IPS-20b (cell line): ENCODE data around the gene UBQLN4.
A peak's percentile ranks its signal among the peaks of the same experiment; 100 is the strongest.
"Not testable (repeated sequence)": the region's sequence is repeated elsewhere in the genome, so short reads cannot be mapped to it uniquely, and the experiment has no call there.

Experiments used
- H3K27ac ChIP-seq: one replicate; pipeline ENCODE4 v1.5.1; 2013; ENCODE audit warnings: low read length
- H3K27me3 ChIP-seq: 2 replicates; pipeline ENCODE4 v1.6.1; 2013; ENCODE audit warnings: mild to moderate bottlenecking, low read length, inconsistent platforms; ENCODE audit not compliant: insufficient read depth
- H3K36me3 ChIP-seq: 2 replicates; pipeline ENCODE4 v1.6.1; 2013; ENCODE audit warnings: low read depth, mild to moderate bottlenecking, inconsistent platforms, low read length, moderate library complexity; ENCODE audit not compliant: insufficient read depth
- H3K4me1 ChIP-seq: 2 replicates; pipeline ENCODE4 v1.6.1; 2013; ENCODE audit warnings: mild to moderate bottlenecking, control low read depth, inconsistent platforms, low read length, moderate library complexity; ENCODE audit not compliant: insufficient read depth
- H3K4me3 ChIP-seq: 2 replicates; pipeline ENCODE4 v1.5.1; 2013; ENCODE audit warnings: mild to moderate bottlenecking, low read length, inconsistent platforms
- H3K9ac ChIP-seq: 2 replicates; pipeline ENCODE4 v1.6.1; 2013; ENCODE audit warnings: low read depth, mild to moderate bottlenecking, inconsistent platforms, low read length, moderate library complexity
- H3K9me3 ChIP-seq: 2 replicates; pipeline ENCODE4 v1.6.1; 2013; ENCODE audit warnings: mild to moderate bottlenecking, low read depth, low read length, inconsistent platforms; ENCODE audit not compliant: insufficient read depth

Gene UBQLN4

DNA sequence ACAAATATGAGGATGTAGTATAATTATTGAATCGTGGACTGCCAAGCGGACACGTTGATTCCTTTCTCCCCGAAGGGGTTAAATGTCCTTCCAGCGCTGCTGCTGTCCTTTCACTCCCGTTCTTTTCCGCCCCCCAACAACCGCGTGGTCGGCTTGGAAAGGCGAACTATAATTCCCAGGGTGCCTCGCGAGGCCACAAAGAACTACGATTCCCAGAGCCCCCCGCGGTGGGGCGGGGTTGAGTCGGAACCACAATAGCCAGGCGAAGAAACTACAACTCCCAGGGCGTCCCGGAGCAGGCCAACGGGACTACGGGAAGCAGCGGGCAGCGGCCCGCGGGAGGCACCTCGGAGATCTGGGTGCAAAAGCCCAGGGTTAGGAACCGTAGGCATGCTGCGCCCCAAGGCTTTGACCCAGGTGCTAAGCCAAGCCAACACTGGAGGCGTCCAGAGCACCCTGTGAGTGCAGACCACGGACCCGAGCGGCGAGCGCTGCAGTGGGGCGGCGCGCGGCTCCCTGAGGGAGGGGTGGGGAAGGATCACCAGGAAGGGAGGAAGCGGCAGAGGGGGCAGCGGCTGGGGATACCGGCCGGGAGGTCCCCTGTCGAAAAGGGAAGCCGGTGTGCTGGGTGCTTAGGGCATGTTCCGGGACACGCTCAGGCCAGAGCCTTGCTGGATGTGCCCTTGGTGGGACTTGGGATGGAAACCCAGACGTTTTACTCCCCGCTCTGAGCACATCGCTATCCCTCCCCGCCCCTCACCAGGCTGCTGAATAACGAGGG is 1.1 kb upstream of the UBQLN4 start, which contains the start of gene LAMTOR2:
TSS of gene LAMTOR2 (plus strand) at position 283 of the 781 bp plus-strand sequence. CDS start at position 391, 108 bp downstream.
- H3K4me1 ChIP-seq, result no peaks in the 10 kb centered on the region
- H3K27ac ChIP-seq, result peak within 1 kb of the TSS; percentile 100
- H3K36me3 ChIP-seq, result peaks cover 21% of the 10 kb centered on the region
- peak within 1 kb of the TSS; percentile 99 for H3K4me3 ChIP-seq
- peak within 1 kb of the TSS; percentile 100 for H3K9ac ChIP-seq
- H3K9me3 ChIP-seq, result no peaks in the 10 kb centered on the region
- H3K27me3 ChIP-seq, result no peaks in the 10 kb centered on the region

DNA sequence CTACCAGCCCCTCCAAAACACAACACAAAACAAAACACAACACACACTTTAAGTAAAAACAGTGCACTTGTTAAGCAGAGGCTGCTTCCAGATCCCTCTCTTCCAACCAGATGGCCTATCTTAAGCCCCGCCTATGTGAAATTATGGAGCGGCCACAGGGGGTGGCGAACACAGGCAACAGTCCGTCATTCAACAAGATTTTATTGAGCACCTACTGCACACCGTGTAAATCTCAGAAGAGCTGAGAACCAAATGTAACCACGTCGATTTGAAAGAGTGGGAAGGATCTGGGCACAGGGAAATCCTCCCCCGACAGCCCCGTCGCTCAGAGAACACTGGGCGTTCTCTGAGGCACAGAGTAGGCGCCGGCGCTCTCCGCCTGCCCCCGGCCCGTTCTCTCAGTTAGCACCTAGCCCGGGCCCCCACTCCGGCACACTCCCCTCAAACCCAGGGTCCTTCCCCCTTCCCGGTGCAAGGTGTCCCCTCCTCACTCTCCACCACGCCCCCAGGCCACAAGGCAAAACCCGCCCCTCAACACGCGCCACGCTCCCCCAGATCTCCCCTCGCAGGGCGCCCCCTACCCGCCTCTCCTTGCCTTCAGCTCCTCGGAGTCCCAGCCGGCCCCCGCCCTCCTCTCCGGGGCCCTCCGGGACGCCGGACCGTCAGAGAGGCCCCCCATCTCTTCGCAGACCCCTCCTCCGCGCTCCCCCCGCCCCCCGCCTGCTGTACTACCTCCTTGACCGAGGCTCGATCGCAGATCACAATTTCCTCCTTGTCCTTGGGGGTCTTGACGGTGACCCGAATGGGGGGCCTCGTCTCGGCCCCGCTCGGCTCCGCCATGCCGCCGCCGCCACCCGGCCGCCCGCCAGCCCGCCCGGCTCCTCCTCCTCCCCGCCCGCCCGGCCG is 483 bp downstream of the UBQLN4 start:
- peak overlapping the region; percentile 67; the same call in 1 of the 2 replicates for H3K9ac ChIP-seq
- no peak overlapping the region for H3K27ac ChIP-seq
- peak overlapping the region; percentile 83 for H3K4me3 ChIP-seq
- H3K4me1 ChIP-seq, result no peaks in the 10 kb centered on the region
- no peaks in the 10 kb centered on the region for H3K9me3 ChIP-seq
- peaks cover 37% of the 10 kb centered on the region for H3K36me3 ChIP-seq
- H3K27me3 ChIP-seq, result no peaks in the 10 kb centered on the region

DNA sequence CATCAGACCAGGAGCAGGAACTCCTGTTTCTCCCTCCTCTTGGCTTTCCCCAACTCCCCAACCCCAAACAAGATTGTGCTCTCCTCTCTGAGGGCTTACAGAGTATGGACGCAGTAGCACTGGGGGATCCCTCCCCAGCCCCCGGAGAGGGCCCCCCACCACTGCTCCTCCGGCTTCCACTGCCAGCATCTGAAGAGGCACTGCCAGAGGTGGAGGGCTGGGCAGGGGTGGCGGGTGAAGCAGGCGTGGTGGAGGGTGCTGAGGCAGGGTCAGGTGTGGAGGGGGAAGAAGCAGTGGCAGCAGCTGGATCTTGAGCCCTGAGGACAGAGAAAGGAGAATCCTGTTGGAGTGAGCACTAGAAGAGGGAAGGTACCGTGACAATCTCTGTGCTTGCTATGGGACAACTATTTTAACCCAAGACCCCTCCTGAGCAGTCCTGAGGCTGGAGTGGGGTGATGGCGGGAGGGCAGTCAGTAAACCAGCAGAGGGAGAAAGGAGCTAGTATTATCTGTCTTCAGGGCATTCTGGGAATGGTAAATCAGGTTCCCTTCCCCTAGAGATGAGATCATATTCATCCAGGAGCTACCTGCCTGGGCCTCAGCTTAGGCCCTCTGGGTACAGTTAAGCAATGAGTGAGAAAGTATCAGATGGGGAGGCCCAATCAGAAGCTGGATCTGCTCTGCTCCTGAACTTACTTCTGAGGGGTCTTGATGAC is 2.4 kb downstream of the UBQLN4 start:
- H3K4me1 ChIP-seq, result no peaks in the 10 kb centered on the region
- no peak overlapping the region for H3K27ac ChIP-seq
- H3K4me3 ChIP-seq, result no peak overlapping the region
- H3K27me3 ChIP-seq, result no peaks in the 10 kb centered on the region
- H3K9me3 ChIP-seq, result no peaks in the 10 kb centered on the region
- peaks cover 41% of the 10 kb centered on the region for H3K36me3 ChIP-seq
- no peak overlapping the region for H3K9ac ChIP-seq

DNA sequence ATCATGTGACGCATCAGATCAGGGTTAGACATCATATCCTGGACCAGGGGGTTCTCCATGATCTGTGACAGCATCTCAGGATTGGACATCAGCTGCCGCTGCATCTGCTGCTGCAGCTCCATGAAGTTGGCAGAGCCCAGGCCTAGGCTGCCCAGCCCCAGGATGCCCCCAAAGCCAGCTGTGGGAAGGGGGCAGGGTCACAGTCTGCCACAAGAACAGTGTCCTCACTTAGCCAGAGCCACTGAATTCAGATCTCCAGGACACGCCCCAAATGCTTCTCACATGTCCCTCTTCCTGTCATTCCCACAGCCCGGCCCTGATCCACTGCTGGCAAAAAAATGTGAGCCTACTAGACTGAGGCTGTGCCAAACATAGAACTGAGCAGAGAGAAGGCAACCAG is 3.2 kb downstream of the UBQLN4 start:
- Histone ChIP-seq H3K9me3 (no peaks in the 10 kb centered on the region), H3K27me3 (no peaks in the 10 kb centered on the region), H3K36me3 (peaks cover 40% of the 10 kb centered on the region), H3K4me1 (no peaks in the 10 kb centered on the region), H3K9ac (no peak overlapping the region), H3K4me3 (no peak overlapping the region), H3K27ac (no peak overlapping the region)

DNA sequence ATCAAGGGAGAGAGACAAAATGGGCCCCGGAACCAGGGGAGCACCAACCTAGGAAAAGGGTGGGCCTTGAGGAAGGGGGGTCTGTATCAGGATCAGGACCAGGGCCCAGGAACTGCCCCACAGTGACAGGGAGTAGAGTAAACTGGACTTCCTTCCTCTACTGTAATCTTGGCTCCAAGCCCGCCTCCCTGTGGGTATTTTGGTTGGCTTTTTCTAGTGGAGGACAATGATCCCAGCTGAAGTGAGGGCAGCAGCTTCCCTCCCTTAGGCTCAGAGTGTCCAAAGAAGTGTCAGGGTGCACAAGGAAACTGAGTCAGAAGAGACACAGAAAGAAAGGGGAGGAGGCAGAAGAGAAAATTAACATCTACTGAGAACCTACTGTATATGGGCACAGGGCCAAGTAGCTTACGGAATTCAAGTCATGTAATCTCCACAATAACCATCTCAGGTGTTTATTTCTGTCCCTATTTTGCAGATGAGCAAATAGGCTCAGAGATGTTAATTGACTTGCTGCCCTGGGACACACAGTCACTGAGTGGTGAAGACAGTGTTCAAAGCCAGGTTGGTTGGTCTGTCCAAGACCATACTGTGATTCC is 4.8 kb downstream of the UBQLN4 start:
- Histone ChIP-seq H3K27me3 (no peaks in the 10 kb centered on the region), H3K9ac (no peak overlapping the region), H3K36me3 (peaks cover 53% of the 10 kb centered on the region), H3K4me3 (no peak overlapping the region), H3K9me3 (no peaks in the 10 kb centered on the region), H3K4me1 (no peaks in the 10 kb centered on the region), H3K27ac (no peak overlapping the region)

DNA sequence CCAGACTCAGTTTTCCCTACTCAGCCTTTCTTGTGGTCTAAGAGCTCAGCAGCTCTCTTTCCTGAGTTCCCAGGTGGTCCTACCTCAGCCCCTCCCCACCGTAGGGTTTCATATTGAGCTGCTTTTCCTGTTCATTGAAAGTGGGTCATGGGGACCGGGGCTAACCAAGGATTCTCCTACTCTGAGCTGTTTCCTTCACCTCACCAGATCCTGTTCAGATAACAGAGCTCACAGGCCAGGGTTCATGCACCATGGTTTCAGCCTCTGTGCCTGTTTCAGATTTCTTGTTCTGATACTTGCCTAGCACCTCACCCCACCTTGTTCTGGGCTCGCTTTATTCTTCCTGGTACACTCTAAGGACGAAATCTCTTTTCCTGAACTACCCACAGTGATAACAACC is 8.5 kb downstream of the UBQLN4 start:
- H3K27me3 ChIP-seq, result no peaks in the 10 kb centered on the region
- no peak overlapping the region for H3K9ac ChIP-seq
- no peaks in the 10 kb centered on the region for H3K9me3 ChIP-seq
- peaks cover 77% of the 10 kb centered on the region for H3K36me3 ChIP-seq
- no peaks in the 10 kb centered on the region for H3K4me1 ChIP-seq
- H3K27ac ChIP-seq, result no peak overlapping the region
- H3K4me3 ChIP-seq, result no peak overlapping the region

DNA sequence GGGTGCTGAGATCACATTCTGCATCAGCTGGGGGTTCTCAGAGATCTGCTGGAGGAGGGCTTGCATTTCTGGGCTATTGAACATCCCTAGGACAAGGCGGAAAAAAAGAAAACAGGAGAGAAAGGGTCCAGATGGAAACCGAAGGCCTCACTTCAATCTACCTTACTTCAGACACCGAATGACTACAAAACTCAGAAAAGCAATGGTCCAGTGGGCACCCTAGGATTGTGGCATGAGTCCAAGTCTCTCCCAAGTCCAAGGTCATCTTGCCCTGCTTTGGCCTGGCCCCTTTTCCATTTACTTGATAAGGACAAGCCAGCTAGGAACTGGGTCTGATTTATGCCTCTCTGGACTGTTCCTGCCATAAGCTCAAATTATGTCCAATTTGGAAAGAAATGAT is 10.8 kb downstream of the UBQLN4 start:
- peaks cover 65% of the 10 kb centered on the region for H3K36me3 ChIP-seq
- no peaks in the 10 kb centered on the region for H3K27me3 ChIP-seq
- no peak overlapping the region for H3K4me3 ChIP-seq
- no peak overlapping the region for H3K27ac ChIP-seq
- no peaks in the 10 kb centered on the region for H3K9me3 ChIP-seq
- H3K9ac ChIP-seq, result no peak overlapping the region
- no peaks in the 10 kb centered on the region for H3K4me1 ChIP-seq

DNA sequence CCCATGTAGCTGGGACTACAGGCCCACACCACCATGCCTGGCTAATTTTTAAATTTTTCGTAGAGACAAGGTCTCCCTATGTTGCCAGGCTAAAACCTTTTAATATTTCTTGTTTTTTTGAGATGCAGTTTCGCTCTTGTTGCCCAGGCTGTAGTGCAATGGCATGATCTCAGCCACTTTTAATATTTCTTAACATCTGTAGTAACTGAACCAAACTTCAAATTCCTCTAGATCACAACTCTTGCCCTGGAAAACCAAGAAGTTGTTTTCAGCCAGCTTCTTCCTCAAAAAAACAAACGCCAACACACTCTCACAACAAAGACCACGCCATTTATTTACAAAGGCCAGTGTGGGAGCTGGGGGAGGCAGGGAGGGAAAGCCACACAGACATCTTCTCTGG is 18.6 kb downstream of the UBQLN4 start:
- not testable (repeated sequence) for H3K4me1 ChIP-seq, H3K27me3 ChIP-seq, H3K9ac ChIP-seq, H3K27ac ChIP-seq, H3K4me3 ChIP-seq, H3K9me3 ChIP-seq
- peaks cover 29% of the 10 kb centered on the region for H3K36me3 ChIP-seq

DNA sequence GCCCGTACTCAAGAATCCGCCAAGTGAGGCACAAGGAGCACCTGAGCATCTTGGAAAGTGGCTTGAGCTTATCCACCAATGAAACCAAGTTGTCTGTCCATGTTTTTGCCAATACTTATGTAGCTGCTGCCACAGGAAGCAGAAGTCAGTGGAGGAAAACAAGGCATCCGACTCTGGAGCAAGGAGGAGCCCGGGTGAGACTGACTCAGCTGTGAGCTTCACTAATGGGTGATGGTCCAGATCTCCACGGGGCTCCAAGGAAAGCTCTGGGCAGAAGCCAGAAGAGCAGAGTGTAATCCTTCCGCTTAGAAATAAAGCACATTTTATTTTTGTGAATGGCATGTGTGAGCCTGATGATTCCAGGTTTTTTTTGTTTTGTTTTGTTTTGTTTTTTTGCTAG is 20.6 kb downstream of the UBQLN4 start:
- no peaks in the 10 kb centered on the region for H3K4me1 ChIP-seq
- no peak overlapping the region for H3K9ac ChIP-seq
- no peak overlapping the region for H3K4me3 ChIP-seq
- H3K27me3 ChIP-seq, result no peaks in the 10 kb centered on the region
- peaks cover 21% of the 10 kb centered on the region for H3K36me3 ChIP-seq
- no peak overlapping the region for H3K27ac ChIP-seq
- H3K9me3 ChIP-seq, result no peaks in the 10 kb centered on the region

DNA sequence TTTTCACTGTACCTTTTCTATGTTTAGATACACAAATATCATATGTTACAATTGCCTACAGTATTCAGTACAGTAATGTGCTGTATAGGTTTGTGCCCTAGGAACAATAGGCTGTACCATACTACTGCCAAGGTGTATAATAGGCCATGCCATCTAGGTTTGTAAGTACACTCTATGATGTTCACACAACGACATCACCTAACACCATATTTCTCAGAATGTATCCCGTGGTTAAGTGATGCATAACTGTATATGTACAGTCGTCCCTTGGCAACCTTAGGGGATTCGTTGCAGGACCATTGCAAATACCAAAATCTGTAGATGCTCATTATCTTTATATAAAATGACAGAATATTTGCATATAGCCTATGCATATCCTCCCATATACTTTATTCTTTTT is 27.0 kb downstream of the UBQLN4 start:
- H3K4me1 ChIP-seq, result no peaks in the 10 kb centered on the region
- no peaks in the 10 kb centered on the region for H3K36me3 ChIP-seq
- no peak overlapping the region for H3K27ac ChIP-seq
- peaks cover 8% of the 10 kb centered on the region for H3K27me3 ChIP-seq
- H3K9me3 ChIP-seq, result no peaks in the 10 kb centered on the region
- no peak overlapping the region for H3K4me3 ChIP-seq
- H3K9ac ChIP-seq, result no peak overlapping the region

DNA sequence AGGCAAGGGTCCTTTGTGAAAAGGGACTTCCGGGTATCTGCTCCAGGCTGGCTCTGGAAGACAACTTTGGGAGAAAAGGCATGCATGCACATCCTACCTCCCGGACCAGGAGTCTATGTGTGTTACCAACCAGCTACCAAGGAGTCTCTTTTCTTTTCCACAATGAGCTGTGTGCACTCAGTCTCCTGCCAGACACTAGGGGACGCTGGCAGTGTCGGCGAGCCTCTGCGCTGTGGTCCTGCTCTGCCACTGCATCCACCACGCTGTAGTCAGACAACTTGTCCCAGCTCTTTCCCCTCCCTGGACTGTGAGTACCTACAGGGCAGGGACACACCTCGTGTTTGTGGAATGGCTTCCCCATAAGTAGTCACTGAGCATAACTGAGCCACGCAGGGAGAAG is 27.7 kb downstream of the UBQLN4 start:
- peaks cover 8% of the 10 kb centered on the region for H3K27me3 ChIP-seq
- no peak overlapping the region for H3K9ac ChIP-seq
- H3K27ac ChIP-seq, result no peak overlapping the region
- H3K4me1 ChIP-seq, result no peaks in the 10 kb centered on the region
- no peaks in the 10 kb centered on the region for H3K36me3 ChIP-seq
- H3K4me3 ChIP-seq, result no peak overlapping the region
- no peaks in the 10 kb centered on the region for H3K9me3 ChIP-seq
